HG03103 (cell line): ENCODE data around the gene PTPRCAP.
A peak's percentile ranks its signal among the peaks of the same experiment; 100 is the strongest.
"Not testable (repeated sequence)": the region's sequence is repeated elsewhere in the genome, so short reads cannot be mapped to it uniquely, and the experiment has no call there.

Experiments used
- ATAC-seq: cut with Tn5 transposase; IDR thresholded peaks from one replicate; pipeline ENCODE4 v1.9.1; 2021; ENCODE audit warnings: low read depth; ENCODE audit not compliant: unreplicated experiment

The PTPRCAP gene, protein sequence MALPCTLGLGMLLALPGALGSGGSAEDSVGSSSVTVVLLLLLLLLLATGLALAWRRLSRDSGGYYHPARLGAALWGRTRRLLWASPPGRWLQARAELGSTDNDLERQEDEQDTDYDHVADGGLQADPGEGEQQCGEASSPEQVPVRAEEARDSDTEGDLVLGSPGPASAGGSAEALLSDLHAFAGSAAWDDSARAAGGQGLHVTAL

DNA sequence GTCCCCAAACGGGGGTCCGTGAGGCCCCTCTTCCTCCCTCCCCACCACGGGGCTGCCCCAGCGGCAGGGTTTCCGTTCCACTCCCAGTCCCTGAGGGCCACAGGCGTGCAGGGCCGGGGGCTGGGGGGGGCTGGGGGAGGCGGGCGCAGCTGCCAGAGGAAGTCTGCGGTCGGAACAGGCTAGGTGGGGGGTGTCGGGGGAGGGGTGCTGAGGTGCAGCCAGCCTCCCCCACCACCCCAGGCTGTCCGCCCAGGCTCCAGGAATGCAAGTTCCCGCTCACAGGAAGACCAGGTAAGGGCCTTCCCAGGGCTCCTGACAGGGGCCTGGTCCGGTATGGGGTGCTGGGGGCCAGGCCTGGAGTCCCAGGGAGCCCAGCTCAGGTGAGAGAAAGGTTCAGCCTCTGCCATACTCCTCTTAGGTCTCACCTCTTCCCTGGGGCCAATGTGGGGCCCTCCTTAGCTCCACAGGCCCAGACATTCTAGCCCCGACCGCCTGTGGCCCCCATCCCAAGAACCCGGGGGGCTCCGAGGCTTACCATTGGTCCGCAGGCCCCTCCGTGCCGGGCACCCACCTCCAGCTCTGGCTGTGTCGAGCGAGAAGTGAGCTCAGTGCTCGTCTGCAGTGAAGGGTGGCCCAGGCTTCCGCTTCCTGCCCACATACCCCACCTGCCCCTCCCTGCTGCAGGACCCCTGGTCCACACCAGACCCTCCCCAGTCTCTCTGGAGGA, at the start of gene PTPRCAP:
TSS of gene PTPRCAP (minus strand) at position 601 of the 727 bp plus-strand sequence. CDS start at position 538, 63 bp downstream.
- ATAC-seq, result no peak

DNA sequence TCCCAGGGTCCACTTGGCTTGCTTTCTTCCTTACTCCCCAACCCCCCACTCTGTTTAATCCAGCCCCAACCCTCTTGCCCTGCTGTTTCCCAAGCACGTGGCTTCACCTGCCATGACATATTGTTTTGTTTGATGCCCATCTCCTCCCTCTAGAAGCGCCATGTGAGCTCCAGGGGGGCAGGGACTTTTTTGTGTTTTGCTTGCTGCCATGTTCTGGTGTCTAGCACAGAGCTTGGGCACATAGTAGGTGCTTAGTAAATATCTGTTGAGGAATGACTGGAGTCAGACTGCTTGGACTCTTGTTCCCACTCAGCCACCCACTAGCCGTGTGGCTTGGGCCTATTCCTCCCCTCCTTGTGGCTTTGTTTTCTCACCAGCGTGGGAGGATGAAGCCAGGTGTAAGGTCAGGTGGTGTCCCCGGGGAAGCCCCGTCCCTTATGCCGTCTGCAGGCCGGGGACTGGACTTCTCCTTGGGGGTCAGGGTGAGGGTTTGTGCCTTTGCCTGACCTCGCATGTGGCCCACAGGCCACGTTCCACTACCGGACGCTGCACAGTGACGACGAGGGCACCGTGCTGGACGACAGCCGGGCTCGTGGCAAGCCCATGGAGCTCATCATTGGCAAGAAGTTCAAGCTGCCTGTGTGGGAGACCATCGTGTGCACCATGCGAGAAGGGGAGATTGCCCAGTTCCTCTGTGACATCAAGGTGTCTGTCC, 49.2 kb upstream of the PTPRCAP start:
- ATAC-seq, result no peak

DNA sequence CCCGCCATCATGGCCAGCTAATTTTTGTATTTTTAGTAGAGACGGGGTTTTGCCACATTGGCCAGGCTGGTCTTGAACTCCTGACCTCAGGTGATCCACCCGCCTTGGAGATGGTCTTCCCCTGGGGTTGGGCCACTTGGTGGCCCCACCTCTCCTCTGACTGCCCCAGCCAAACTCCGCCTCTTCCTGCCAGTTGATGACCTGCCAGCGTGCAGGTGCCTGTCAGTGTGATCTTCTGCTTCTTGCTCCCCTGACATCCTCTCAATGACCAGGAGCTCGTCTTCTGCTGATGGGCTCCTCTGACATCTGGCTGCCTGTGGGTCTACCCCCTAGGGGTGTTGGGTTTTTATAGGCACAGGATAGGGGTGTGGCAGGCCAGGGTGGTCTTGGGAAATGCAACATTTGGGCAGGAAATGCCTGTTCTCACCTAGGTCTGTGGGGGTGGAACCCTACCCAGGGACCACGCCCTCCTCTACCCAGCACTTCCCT, 48.4 kb upstream of the PTPRCAP start:
- ATAC-seq, result not testable (repeated sequence)

DNA sequence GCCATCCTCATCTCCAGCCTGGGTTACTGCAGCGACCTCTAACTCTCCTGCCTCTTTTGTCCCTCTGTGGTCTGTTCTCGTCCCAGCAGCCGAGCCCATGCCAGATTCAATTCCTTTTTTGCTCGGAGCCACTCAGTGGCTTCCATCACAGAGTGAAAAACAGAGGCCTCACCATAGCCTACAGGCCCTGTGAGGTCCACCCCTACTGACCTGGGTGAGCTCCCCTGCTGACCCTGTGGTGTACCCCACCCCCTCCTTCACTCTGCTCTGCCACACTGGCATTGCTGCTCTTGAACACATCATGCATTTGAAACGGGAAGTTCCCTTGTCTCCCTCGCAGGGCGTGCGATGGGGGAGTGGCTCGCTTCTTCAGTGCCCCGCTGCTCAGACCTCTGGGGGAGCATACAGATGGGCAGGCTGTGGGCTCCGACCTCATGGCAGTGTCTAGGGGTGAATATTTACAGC, 47.4 kb upstream of the PTPRCAP start:
- no peak for ATAC-seq

DNA sequence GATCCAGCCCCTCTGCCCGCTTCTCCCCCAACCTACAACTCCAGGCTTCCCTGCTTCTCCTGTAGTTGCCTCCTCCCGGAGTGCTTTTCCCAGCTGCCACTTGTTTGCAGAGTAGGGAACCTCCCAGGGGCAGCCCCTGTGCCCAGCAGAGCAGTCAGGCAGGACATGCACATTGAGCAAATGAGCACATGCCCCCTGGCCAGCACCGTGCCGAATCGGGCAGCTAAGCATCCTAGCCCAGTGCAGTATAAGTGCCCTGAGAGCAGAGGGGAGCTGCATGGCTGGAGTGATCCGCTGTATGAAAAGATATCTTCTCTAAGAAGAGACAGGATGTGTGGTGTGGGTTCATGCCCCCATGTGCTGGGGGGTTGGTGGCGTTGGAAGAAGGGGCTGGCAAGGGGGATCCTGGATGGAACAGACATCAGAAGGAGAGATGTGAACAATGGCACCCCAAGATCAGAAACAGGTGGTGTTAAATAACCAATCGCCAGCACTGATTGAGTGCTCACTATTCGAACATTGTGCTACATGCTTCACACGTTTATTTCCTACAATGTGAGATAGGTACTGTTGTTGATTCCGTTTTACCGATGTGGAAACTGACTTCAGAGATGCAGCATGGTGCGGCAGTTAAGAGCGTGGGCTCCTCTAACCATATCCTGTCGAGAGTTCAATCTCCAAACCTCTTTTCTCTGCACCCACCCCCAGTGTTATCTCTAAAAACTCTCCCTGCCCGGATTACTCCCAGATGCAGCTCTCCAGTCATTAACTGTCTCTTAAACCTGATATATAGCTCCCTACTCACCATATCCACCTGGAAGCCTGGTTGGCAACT, 46.6 kb upstream of the PTPRCAP start:
- ATAC-seq, result no peak

DNA sequence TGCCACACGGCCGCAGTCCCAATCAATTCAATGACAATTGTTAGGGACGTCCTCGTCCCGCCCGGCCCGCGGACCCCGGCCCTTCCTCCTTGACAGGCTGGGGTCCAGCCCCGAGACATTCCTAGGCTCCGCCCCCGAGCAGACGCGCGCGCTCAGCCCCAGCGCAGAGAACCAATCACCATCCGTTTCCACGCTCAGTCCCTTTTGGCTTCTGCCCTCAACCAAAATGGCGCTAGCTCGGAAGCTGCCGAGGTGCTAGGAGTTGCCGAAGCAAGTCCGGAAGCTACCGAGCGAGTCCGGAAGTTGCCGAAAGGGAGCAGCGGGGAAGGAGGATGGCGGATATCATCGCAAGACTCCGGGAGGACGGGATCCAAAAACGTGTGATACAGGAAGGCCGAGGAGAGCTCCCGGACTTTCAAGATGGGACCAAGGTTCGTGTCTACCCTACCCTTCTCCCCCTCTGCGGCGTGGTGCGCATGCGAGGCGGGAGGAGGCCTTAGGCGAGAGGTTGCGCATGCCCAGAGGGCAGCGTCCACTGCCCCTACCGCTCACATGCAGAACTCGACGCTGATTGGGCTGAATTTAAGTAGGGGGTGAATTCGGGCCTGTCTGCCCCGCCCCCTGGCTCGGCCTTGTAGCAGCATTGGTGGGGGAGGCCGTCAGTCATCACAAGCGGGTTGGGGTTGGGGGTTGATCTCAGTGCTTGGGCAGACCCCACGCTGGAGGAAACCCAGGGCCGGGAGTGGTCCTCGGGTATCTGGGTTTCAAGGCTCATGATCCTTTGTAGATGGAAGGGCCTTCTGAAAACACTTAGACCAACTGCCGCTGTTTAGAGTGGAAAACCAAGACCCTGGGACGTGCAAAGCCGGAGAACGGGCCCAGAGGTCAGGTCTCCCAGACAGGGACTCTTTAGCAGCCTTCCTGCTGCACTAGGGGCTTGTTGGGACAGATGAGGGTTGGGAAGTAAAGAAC, 45.6 kb upstream of the PTPRCAP start, which contains the start of gene AIP:
TSS of gene AIP (plus strand) at position 200 of the 972 bp plus-strand sequence. CDS start at position 333, 133 bp downstream.
- ATAC-seq, result peak; percentile 48

DNA sequence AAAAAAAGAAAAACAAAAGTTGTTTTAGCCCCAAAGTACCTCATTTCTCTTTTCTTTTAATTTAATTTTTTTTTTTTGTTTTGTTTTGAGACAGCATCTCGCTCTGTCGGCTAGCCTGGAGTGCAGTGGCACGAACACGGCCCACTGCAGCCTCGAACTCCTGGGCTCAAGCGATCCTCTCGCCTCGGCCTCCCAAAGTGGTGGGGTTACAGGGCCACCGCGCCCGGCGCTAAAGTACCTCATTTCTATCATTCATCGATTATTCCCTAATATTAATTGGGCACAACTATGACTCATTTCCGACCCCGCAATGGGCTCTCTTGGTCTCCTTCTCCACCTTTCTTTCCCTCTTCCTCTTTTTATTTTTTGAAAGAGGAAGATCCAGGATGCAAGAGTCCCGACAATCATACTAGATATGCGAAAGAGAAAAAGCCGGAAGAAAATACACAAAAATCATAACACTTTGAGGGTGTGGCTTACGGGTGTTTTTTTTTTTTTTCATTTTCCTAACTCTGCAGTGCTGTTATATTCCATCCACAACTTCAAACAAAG, 44.9 kb upstream of the PTPRCAP start:
- no peak for ATAC-seq

DNA sequence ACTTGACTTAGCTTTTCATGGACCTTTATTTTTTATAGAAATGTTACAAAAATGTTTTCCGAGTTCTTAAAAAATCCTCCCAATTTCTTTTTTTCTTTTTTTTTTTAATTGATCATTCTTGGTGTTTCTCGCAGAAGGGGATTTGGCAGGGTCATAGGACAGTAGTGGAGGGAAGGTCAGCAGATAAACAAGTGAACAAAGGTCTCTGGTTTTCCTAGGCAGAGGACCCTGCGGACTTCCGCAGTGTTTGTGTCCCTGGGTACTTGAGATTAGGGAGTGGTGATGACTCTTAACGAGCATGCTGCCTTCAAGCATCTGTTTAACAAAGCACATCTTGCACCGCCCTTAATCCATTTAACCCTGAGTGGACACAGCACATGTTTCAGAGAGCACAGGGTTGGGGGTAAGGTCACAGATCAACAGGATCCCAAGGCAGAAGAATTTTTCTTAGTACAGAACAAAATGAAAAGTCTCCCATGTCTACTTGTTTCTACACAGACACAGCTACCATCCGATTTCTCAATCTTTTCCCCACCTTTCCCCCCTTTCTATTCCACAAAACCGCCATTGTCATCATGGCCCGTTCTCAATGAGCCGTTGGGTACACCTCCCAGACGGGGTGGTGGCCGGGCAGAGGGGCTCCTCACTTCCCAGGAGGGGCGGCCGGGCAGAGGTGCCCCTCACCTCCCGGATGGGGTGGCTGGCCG, 40.0 kb upstream of the PTPRCAP start:
- not testable (repeated sequence) for ATAC-seq

DNA sequence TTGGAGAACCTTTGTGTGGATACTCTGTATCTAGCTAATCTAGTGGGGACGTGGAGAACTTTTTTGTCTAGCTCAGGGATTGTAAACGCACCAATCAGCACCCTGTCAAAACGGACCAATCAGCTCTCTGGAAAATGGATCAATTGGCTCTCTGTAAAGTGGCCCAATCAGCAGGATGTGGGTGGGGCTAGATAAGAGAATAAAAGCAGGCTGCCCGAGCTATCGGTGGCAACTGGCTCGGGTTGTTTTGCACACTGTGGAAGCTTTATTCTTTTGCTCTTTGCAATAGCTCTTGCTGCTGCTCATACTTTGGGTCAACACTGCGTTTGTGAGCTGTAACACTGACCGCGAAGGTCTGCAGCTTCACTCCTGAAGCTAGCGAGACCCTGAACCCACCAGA, 39.2 kb upstream of the PTPRCAP start:
- ATAC-seq, result not testable (repeated sequence)

DNA sequence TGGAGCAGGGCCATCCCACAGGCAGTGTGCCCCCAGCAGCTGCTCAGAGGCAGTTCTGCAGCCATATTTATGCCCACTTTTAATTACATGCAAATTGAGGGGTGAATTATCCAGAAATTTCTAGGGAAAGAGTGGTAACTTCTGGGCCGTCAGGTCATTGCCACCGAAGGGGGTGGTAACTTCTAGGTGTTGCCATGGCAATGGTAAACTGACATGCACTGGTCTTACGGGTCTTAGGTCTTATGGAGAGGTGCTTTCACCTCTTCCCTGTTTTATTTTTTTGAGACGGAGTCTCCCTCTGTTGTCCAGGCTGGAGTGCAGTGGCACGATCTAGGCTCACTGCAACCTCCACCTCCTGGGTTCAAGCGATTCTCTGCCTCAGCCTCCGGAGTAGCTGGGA, 35.4 kb upstream of the PTPRCAP start:
- ATAC-seq, result no peak

DNA sequence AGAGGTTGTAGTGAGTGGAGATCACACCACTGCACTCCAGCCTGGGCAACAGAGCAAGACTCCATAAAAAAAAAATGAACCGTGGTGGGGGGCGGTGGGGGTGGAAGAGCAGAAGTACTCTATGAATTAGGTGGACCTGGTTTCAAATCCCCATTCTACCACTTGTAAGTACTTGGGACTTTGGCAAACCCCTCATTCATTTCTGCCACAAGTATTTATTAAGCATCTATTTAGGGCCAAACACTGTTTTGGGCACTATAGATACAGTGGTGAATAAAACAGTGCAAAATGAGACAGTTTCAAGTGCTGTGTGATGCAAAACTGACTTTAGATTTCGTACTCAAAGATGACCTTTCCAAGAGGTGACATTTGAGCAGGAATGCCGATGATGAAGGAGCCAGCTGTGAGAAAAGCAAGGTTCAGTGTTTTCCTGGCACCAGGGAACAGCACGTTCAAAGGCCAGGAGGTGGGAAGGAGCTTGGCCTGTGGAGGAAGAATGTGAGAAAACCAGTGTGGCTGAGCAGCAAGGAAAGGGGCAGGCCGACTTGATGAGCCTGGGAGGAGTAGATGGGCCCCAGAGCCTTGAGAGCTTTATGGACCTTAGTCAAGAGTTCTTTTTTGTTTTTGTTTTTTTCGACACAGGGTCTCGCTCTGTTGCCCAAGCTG, 33.0 kb upstream of the PTPRCAP start:
- ATAC-seq, result no peak

DNA sequence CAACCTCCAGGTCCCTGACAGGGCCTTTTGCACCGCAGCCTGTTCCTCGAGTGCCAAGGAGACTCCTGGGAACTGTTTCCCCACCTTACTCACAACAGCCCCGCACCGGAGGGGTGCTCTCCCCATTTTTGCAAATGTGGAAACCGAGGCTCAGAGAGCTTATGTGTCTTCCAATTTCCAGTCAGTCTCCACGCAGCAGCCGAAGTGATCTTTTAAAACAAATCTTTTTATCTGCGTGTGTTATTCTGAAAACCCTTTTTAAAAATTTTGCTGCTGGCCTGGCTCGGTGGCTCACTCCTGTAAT, 32.0 kb upstream of the PTPRCAP start:
- ATAC-seq, result no peak

DNA sequence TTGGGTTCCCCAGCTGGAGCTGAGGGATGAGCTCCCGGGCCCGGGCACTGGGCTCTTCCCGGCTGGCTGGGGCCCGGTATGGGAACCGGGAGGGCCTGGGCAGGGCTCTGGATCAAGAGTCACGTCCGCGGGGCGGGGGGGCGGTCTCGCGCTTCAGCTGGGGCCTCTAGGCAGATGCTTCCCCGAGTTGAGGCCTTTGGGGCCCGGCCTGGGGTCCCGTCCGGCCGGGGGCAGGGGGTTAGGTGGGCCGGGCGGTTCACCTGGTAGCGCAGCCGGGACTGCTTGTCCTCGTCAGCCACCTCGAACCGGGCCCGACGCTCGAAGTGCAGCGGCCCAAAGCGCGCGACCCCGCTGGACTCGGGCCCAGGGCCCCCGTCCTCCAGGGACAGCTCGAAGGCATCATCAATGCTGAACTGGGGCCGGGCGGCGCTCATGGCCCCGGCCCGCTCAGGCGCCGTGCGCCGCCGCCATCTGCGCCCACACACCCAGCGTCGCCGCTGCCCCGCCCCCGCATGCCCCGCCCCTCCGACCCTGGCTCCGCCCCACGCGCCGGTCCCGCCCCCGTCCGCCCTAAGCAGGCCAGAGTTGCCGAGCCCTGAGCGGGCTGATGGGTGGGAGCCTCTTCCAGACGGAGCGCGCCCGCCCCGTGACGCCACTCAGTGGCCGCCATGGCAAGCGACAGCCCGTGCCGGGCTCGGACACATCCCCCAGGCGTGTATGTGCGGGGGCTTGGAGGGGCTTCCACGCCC, 31.5 kb upstream of the PTPRCAP start, which contains the start of gene TMEM134:
TSS of gene TMEM134 (minus strand) at position 493 of the 749 bp plus-strand sequence. CDS start at position 434, 59 bp downstream.
- peak; percentile 45 for ATAC-seq

DNA sequence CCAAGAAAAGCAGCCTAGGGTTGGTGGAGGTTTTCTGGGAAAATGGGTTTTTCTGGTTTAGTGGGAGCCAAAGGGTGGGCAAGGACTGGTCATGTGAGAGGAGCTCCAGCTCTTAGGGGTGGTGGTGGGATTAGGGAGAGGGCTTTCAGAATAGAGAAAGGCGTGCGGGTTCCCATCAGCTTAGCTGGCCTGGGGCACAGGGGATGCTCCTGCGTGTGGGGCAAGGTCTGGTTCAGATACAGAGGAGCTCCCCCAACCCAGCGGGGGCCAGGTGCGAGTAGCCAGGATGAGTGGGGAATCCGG, 30.9 kb upstream of the PTPRCAP start:
- ATAC-seq, result no peak

DNA sequence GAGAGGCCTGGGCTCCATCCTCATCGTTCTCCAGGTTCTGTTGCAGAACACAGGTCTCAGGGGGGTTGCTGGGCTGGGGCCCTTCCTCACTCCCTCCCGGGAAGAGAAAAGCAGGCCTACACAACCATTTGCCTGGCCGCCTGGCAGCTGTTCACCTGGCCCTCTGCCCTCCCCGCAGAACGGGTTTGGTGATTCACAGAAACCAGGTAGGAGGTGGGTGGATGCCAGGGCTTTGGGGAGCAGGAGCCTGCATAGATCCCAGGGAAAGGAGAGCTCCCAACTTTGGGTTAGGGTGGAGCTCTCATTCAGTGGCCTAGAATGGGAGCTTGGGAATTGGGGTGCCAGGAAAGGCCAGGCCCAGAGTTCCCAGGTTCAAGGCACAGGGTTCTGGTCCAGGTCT, 30.6 kb upstream of the PTPRCAP start:
- ATAC-seq, result no peak

DNA sequence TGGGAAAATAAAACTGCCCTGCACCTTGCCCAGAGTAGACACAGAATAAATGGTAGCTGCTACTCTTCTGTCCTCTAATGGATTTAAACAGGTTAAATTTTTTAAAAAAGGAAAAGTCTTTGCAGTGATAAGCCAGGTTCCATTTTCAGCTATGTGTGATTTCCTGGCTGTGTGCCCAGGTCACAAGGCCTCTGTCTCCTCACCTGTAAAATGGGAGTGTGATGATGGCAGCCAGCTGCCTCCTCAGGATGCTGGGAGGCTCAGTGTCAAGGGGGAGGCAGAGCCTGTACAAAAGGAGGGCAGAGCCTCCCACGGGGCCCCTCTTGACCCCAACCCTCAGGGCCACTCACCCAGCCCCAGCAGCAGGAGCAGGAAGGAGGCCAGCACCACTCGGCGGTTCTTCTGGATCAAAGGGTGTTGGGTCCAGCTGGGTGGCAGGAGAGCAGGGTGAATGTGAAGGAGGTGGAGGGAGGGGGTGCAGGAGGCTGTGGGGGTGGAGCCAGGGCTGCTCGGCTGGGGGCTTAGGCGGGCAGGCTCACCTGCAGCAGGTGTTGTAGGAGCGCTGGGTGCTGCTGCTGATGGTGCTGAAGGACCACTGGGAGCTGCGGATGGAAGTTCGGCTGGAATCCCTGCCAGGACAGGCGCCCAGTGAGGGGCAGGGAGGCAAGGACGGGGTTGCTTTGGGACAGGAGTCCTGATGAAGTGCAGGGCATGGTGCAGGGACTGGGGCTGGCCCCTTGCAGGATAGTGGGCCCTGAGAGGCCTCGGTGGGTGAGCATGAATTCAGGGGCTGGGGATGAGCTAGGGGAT, 29.7 kb upstream of the PTPRCAP start:
- no peak for ATAC-seq
